ENCODE data around the gene ETNK2.
"Not testable (repeated sequence)": the region's sequence is repeated elsewhere in the genome, so short reads cannot be mapped to it uniquely, and the experiment has no call there.

The ETNK2 gene

DNA sequence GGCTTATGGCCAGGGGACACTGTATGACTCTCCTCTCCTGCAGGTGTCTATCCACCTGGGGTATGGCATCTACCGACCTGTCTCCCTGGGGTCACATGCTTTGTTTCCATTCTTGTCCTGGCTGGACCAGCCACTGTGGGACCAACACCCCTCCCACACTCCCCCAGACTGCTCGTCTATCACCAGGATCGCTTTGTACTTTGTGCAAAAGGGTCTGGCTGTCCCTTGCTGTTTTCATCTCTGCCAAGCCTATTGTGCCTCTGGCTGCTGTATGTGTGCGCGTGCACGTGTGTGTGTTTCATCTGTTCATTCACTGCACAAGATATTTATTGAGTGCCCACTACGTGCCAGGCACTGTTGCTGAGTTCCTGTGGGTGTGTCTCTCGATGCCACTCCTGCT is 25.5 kb downstream of the ETNK2 start:
- no peak for DNase-seq (ENCODE audit: low read depth in 2 of 2)

DNA sequence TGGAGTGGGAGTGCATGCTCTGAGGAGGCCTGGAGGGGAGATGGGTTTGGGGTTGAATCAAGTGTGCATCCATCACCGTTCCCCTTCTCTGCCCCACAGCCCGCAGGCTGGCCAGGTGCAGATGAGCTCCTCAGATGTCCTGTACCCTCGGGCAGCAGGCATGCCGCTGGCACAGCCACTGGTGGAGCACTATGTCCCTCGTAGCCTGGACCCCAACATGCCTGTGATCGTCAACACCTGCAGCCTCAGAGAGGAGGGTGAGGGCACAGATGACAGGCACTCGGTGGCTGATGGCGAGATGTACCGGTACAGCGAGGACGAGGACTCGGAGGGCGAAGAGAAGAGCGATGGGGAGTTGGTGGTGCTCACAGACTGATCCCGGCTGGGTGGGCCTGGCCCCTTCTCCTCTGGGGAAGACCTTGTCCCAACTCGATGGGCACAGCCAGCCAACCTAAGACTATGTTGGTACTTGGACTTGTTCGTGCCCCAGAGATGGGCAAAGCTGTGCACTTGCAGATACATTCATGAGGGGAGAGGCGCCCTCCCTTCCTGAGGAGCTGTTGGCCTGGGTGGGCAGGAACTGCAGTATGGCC is 26.0 kb downstream of the ETNK2 start:
- DNase-seq (ENCODE audit: low read depth in 2 of 2) = no peak

DNA sequence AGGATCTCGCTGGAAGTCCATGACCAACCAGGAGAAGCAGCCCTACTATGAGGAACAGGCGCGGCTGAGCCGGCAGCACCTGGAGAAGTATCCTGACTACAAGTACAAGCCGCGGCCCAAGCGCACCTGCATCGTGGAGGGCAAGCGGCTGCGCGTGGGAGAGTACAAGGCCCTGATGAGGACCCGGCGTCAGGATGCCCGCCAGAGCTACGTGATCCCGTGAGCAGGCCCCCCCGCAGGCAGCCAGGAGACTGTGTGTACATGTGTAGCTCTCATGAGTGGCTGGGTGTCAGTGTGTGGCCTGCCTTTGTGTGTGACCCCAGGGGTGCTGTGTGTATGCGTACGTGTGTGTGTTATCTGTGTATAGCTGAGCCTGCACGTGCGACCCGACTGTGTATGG is 27.2 kb downstream of the ETNK2 start:
- no peak for DNase-seq (ENCODE audit: low read depth in 2 of 2)

DNA sequence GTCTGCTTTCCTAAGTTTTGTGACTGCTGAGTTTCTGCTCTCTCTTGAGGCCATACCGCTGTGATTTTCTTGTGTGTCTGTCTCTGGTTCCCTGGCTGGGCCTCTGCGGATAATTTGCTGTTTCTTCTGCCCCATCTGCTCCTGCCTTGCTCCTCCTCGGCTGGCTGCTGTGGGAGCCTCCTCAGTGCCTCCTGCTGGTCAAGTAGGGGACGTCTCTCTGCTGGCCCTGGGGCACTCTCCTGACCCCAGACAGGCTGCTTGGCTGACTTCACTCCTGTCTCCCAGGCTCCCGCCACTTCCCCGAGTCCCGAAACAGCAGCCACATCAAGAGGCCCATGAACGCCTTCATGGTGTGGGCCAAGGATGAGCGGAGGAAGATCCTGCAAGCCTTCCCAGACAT is 28.5 kb downstream of the ETNK2 start:
- DNase-seq (ENCODE audit: low read depth in 2 of 2) = no peak

DNA sequence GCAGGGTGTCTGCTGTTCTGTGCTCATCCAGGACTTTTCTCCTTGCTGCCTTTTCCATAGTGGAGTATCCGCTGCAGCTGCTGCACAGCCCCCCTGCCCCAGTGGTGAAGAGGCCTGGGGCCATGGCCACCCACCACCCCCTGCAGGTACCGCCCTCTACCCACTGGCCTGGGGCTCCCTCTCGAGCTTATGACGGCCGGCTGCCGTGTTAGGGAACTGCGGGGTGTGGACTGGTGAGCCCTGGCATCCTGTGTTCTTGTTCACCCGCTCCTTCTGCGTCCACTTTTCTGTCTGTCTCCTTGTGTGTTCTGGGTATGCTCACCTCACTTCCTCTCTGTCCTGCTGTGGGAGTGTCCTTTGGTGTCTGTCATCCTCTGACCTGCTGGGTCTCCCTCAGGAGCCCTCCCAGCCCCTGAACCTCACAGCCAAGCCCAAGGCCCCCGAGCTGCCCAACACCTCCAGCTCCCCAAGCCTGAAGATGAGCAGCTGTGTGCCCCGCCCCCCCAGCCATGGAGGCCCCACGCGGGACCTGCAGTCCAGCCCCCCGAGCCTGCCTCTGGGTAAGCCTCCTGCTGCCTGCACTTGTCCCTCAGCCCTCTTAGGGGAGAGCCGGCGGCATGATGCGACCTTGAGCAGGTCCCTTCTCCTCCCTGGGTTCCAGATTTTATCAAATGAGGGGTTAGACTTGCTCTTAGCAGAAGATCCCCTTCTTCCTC is 29.8 kb downstream of the ETNK2 start:
- no peak for DNase-seq (ENCODE audit: low read depth in 2 of 2)

DNA sequence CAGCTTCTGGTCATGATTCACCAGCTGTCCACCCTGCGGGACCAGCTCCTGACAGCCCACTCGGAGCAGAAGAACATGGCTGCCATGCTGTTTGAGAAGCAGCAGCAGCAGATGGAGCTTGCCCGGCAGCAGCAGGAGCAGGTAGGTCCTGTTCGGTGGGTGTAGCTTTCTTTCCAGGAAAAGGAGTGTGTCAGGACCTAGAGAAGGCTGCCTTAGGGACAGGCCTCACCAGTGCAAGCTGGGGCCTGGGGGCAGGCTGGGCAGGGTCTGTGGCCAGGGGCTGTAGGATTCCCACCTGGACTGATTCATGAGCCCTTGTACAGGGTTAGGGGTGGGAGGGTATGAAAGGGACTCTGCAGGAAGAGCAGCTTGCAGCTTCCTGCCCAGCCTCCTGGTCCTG is 35.3 kb downstream of the ETNK2 start:
- DNase-seq (ENCODE audit: low read depth in 2 of 2) = no peak

DNA sequence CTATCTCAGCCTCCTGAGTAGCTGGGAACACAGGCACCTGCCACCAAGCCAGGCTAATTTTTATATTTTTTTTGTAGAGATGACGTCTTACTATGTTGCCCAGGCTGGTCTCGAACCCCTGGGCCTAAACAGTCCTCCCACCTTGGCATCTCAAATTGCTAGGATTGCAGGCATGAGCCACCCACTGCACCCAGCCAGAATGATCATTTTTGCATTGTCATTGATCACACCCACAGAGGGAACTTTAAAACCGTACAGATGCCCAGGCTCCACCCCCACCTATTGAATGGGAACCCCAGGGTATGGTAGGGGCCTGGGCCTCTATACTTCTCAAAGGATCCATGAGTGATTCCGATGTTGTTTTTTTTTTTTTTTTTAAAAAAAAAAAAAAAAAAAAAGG is 36.7 kb downstream of the ETNK2 start:
- no peak for DNase-seq (ENCODE audit: low read depth in 2 of 2)

DNA sequence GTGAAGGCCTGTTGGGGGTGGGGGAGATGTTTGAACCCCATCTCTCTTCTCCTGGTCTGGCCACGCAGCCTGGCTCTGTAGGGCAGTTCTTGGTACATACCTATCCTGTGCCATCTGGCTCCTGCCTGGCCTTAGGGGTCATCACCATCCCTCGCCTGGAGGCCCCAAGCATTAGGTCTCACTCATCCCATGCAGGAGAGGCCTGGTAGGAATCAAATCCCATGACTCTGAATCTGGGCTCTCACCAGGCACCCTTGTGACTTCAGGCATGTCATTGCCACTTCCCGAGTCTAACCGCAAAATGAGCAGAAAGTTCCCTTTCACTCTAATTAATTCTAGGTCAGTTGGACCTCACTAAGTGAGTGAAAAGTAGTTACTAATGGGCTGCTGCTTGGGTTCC is 37.2 kb downstream of the ETNK2 start:
- DNase-seq (ENCODE audit: low read depth in 2 of 2) = no peak

DNA sequence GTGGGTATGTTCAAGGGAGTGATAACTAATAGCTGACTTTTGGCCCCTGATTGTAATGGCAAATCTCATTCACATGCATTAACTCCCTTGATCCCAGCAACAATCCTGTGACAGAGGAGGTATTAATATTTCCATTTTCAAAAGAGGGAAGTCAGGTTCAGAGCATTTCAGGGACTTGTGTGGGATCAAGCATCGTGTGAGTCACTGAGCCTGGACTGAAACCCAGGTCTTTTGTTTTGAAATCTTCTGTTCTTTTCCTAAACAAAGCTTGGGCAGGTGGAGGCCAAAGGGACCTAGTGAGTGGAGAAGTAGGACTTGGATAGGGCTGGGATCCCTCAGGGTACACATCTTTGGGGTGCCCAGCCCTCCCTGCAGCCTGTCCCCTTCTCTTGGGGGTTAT is 37.9 kb downstream of the ETNK2 start:
- DNase-seq (ENCODE audit: low read depth in 2 of 2) = no peak

DNA sequence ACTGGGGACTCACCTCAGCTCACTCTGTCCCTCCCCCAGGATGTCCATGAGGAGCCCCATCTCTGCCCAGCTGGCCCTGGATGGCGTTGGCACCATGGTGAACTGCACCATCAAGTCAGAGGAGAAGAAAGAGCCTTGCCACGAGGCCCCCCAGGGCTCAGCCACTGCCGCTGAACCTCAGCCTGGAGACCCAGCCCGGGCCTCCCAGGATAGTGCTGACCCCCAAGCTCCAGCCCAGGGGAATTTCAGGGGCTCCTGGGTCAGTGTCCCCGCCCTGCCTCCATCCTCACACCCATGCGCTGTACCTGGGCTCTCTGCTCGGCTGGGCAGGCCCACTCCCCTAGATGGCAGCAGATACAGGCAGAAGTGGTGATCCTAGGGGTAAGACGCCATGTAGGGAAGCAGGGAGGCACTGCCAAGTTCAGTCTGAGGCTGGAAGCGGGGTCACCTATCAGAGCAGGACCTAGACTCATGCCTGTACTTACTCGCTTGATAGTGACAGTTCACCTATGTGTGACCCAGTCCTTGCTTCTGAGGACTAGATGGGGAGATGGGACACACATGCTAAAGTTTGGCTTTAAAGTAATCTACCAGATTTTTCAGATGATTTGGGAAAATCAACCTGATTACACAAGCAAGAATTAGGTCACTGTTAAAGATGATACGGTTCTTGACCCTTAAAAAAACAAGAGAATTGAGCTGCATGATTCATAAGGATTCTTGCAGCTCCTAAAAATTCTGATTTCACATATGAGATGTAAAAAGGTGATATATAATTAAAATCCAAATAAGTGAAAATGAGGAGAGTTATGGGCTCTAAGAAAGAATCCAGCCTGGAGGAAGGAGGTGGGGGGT is 38.7 kb downstream of the ETNK2 start:
- DNase-seq (ENCODE audit: low read depth in 2 of 2) = no peak

DNA sequence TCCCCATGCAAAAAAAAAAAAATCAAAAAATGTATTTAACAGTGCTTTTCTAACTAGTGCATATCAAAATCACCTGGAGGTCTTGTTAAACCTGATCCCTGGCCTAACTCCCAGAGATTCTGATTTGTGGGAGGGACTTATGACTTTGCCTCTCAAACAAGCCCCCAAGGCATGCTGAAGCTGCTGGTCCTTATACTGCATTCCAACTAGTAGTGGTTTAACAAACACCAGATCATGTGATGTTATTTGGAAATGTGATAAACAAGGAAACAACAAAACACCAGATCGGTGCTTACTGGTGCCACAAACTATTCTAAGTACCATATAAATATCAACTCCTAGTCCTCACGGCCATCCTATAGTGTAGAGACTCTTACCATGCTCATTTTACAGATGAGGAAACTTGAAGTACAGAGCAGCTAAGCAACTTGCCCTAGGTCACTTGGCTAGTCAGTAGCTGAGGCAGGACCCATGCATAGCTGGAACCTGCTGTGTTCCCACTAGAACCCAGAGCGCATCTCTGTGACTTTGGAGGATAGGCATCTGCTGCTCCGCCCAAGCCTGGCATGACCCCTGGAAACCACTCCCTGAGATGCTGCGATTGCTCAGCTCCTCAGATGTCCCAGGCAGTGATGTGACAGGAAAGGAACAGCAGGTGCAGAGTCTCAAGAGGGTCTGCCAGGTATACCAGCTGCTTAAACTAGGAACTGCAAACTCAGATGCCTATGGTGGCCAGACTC is 40.8 kb downstream of the ETNK2 start:
- DNase-seq (ENCODE audit: low read depth in 2 of 2) = no peak

DNA sequence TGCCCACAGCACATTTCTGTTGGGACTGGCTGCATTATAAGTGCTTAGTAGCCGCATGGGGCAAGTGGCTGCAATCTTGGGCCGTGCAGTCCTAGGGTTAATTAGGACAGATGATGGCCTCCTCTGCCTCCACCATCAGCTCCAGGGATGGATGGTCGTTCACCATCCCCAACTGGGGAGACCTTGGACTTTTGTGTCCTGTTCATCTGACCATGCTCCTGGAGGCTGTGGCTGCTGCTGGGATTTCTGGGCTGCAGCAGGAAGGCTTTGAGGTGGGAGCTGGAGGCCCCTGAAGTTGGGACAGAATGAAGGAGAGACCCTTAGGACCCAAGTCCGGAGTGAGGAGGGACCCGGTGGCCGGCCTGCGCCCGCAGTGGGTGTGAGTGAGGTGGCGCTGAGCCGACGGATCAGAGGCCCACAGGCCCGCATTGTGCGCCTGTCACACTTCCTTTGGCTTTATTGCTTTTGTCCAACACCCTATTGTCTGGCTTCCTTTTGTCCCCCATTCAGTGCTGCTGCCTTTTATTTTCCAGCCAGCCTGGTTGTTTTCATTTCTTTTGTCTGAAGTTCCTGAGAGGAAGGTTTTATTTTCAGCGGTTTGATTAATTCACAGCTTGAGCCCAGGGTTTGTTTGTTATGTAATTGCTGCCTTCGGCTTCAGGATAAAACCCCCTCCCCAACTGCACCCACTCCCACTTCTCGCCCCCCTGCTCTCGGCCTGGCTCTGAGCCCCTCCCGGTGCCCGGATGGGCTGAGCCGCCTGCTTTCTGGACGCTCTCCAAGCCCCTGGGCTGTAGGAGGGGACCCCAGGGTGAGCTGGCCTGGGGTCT is 43.3 kb downstream of the ETNK2 start:
- no peak for DNase-seq (ENCODE audit: low read depth in 2 of 2)

DNA sequence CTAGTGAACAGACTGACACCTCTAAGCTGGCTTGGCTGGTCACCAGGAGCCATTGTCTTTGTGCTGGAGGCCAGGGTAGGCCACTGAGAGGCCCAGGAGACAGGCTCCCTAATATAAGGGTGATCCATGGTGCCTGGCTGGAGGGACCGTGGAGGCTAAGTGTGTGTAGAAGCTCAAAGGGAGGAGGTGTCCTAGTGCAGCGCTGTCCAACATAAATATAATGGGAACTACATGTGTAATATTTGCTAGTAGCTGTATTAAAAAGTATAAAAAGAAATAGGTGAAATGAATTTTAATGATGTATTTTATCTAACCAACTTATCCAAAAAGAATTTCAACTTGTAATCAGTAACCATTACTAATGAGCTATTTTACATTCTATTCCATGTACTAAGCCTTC is 44.0 kb downstream of the ETNK2 start:
- DNase-seq (ENCODE audit: low read depth in 2 of 2) = no peak

DNA sequence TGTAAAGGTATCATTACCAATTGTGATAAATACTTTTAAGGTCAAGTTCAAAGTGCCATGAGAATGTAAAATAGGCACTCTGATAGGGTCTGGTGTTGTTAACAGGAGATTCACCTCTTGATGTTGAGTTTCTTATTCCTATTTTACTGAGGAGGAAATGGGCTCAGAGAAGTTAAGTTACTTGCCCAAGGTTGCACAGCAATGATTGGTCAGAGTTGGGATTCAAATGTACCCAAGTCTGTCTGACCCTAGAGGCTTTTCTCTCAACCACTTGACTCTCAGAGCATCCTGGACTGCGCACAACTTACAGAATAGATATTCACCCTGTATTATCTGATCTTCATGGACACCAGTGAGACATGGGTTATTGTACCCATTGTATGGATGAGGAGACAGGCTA is 45.0 kb downstream of the ETNK2 start:
- no peak for DNase-seq (ENCODE audit: low read depth in 2 of 2)

DNA sequence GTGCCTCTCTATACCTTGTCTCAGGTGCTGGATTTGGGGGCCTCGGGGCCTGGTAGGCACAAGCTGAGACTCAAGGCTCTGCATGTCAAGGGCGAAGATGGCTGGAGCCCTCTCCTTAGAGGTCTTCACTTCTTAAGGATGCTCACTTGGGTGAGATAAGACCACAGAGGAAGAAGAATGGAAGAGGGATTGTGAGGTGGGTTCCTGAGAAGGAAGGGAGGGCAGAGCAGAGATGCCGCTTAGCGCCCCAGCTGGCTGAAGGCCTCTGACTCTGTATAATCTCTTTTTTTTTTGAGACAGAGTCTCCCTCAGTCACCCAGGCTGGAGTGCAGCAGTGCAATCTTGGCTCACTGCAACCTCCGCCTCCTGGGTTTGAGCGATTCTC is 46.7 kb downstream of the ETNK2 start:
- no peak for DNase-seq (ENCODE audit: low read depth in 2 of 2)

DNA sequence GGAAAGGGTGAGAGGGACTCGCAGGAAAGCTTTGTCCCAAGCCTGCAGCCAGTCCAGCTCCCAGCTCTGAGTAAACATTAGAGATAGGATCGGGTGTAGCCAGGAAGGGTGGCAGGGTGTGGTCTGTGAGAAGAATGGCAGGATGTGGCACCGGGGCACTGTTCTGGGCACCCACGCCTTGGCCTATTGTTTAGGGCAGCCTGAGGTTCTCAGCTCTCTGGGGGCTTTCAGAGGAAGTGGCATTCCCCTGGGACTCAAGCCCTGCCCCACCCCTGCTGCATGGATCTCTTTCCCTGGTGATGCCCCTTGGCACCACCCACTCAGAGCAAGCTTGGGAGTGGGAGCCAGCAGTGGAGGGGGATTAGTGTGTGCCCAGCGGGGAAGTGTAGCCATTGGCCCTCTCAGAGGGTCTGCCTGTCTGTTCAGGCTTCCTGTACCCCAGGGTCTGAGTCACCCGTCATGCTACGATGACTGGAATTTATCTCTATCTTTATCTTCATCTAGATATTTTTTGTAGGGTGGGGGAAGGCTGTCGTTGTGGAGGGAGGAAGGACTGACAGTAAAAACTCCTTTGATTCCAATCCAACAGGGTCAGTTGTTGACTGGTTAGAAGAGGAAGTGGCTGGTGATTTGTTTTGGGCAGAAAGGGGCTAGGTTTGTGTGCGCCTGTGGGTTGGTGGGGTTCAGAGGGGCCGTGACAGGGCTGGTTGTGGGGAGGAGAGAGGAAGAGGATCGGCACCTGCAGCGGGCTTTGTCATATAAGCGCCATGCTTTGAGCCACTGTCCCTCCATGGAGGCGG is 47.3 kb downstream of the ETNK2 start:
- no peak for DNase-seq (ENCODE audit: low read depth in 2 of 2)

DNA sequence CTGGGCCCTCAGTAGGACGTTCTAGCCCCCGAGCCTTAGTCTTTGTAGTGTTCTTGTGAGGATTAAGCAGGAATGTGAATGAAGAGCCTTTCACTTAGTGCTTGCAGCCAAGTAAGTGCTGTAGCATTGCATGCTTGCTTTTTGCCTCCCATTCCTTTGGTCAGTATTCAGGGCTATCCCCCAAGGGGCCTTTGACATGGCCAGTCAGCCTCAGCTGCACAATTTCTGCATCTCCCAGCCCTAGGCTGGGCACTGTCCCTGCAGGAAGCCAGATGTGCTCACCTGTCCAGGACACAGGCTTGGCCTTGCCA is 48.5 kb downstream of the ETNK2 start:
- DNase-seq (ENCODE audit: low read depth in 2 of 2) = no peak

DNA sequence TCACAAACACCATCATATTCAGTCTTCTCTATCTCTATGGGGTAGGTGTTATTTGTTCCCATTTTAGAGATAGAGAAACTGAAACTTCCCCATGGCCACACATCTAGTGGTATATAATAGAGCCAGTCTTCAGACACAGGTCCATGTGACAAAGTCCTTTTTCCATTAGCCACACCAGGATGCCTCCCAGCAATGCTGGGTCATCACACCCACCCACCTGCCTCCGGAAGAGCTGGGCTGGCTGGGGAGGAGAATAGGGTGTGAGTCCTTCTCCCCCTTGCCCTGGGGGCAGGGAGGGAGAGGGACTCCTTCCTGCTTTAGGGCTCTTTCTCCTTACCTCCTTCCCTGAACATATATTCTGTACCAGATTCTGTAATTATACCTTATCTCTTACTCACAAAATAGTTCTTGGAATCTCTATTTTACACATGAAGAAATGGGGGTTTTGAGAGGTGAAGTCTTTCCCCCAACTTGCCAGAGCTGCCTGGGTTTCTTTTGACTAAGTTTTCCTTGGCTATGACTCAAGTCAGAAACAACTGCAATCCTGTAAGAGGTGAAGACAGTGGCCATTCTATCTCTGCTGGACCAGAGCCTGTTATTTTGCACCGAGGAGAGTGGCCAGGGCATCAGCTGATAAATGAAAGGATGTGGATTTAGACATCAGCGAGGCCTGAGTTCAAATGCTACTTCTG is 49.0 kb downstream of the ETNK2 start:
- DNase-seq (ENCODE audit: low read depth in 2 of 2) = no peak

DNA sequence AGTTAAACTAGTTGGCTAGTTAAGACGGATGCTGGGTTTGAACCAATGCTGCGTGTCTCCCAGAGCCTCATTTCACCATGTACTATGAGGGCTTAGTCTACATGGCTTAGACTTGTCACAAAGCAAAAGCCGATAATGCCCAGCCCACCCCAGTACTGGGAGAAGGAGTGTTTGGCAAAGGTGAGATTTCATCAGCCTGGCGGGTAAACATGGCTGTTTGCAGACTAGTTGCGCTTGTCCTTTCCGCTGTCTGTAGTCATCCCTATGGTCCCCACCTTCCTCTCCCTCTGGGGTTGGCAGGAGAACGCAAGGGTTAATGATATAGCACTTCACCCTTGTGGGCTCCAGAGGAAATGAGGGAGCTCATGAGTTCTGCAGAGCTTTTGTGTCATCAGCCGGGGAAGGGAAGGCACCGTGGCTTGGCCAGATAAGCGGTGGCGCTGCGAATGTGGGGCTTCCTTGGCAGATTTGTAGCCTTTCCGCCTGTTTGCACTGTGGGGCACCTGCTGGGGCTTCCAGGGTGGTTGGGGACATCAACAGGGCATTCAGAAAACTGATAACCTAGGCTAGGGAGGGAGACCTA is 49.7 kb downstream of the ETNK2 start:
- no peak for DNase-seq (ENCODE audit: low read depth in 2 of 2)

DNA sequence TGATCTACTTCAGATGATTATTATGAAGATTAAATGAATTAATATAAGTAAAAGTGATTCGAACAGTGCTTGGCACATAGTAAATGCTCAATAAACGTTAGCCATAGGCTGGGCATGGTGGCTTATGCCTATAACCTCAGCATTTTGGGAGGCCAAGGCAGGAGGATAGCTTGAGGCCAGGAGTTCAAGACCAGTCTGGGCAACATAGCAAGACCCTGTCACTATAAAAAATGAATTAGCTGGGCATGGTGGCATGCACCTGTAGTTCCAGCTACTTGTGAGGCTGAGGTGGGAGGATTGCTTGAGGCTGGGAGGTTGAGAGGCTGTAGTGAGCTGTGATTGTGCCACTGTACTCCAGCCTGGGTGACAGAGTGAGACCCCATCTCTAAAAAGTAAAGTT is 52.1 kb downstream of the ETNK2 start:
- not testable (repeated sequence) for DNase-seq (ENCODE audit: low read depth in 2 of 2)

Measured in stimulated activated CD4-positive, alpha-beta T cell treated with anti-CD3 and anti-CD28 coated beads, Interleukin-4, amount 100 ng/mL, for 48 hours (primary cell).